GM12872 (cell line): ENCODE data around the gene KIAA0040.

Experiments
- CTCF ChIP-seq: IDR thresholded peaks from 3 replicates; pipeline ENCODE4 v1.5.1; 2011; ENCODE audit warnings: low read depth, mild to moderate bottlenecking, low read length, moderate library complexity; ENCODE audit not compliant: insufficient read depth

KIAA0040 gene

DNA sequence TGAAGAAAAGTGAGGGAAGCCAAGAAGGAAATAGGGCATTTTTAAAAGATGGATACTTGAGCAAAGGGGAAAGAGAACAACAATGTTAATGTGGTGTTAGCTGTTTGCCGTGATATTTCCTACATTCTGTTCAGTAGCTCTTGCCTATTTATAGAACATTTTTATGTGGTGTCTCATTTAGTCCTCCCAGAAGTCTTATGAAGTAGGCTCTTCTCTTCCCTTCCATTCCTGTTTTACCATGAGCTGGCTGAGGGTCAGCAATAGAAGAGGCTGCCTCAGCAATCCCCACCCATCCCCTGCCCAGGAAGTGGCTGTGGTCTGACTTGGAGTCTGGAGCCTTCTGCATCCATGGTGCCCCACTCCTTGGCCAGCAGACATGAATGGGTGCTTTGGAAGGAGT is 60.1 kb downstream of the KIAA0040 start:
- no peak for TF ChIP-seq CTCF

GRCh38 chr1:175131095-175131494 is 61.5 kb downstream of the KIAA0040 start:
- no peak for TF ChIP-seq CTCF

DNA sequence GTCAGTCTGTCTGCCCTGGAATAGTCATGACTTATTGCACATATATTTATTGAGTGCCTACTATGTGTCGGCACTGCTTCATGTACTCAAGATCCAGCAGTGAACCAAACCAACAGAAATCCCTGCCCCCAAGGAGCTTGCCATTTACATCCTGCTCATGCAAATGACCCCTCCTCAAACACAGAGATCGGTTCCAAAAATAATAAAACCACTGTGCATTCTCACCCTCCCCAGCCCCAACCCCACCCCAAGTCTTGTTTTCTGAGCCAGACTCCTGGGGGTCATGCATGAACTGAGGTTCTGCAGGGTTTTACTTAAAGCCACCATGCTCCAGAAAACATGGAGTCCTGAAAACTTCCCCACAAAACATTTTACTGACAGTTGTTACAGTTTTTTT is 61.9 kb downstream of the KIAA0040 start:
- no peak for TF ChIP-seq CTCF

GRCh38 chr1:175129997-175130648 is 62.5 kb downstream of the KIAA0040 start:
- TF ChIP-seq CTCF: no peak

DNA sequence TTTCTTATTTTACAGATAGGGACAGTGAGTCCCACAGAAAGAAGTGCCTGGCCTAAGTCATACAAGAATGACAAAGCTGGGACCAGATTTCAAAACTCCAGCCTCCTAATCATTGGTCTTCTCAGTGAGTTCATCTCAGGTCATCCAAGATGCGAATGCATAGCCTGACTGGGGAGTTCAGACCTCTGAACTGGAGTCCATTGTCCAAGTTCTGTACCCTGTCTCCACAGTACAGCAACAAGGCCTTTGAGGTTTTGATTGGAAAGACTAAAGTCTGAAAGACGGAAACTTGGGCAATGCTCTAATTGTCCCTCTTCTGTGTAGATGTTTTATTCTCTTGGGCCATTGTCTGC is 63.0 kb downstream of the KIAA0040 start:
- no peak for TF ChIP-seq CTCF

DNA sequence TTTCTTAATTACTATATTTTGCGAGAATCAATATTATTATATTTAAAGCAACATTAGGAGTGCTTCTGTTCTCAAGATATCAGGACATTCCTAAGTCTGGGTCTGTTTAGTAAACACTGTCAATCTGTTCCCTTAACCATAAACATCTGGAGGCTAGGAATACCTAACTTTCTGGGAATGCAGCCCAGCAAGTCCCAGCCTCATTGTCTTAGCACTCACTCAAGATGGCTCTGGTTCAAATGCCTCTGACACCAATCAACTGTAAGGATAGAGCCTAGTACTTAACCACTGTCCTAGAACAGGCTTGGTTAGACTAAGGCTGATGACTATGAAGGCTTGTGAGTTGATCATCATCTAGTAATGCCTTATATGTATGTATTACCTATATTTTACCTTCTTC is 63.4 kb downstream of the KIAA0040 start:
- TF ChIP-seq CTCF: no peak

GRCh38 chr1:175128523-175128922 is 64.1 kb downstream of the KIAA0040 start:
- TF ChIP-seq CTCF: no peak
